Mesenchymal stem cell (in vitro differentiated cells and primary cell): ENCODE results near the gene ARHGAP15.

ENCODE experiments used
- DNase-seq: peaks from one replicate; pipeline ENCODE4 v3.0.0-alpha.2; 2013
- H2AFZ ChIP-seq: one replicate; pipeline ENCODE4 v1.6.1; 2013; ENCODE audit warnings: low read depth, mild to moderate bottlenecking, control low read depth, inconsistent platforms, low read length, moderate library complexity
- H2AK5ac ChIP-seq: 2 replicates; pipeline ENCODE4 v1.6.1; 2013; ENCODE audit warnings: low read length, moderate library complexity, mild to moderate bottlenecking, inconsistent platforms; ENCODE audit not compliant: severe bottlenecking
- H2BK120ac ChIP-seq: one replicate; pipeline ENCODE4 v1.6.1; 2013; ENCODE audit warnings: low read depth, mild to moderate bottlenecking, inconsistent platforms, low read length, moderate library complexity
- H2BK12ac ChIP-seq, 2 experiments: one replicate each; pipeline ENCODE4 v1.6.1; 2013; ENCODE audit warnings: inconsistent platforms in 2 of 2, low read length in 2 of 2, mild to moderate bottlenecking in 2 of 2, moderate library complexity in 2 of 2, control low read depth in 1 of 2
- H2BK15ac ChIP-seq: one replicate; pipeline ENCODE4 v1.6.1; 2013; ENCODE audit warnings: mild to moderate bottlenecking, low read depth, inconsistent platforms; ENCODE audit not compliant: poor library complexity, severe bottlenecking
- H2BK5ac ChIP-seq: 2 replicates; pipeline ENCODE4 v1.6.1; 2013; ENCODE audit warnings: low read depth, mild to moderate bottlenecking, low read length, control low read depth, inconsistent platforms; ENCODE audit not compliant: poor library complexity, severe bottlenecking
- H3K14ac ChIP-seq, 2 experiments: one replicate each; pipeline ENCODE4 v1.6.1; 2013; ENCODE audit warnings: inconsistent platforms in 2 of 2, low read length in 2 of 2, control low read depth in 1 of 2, mild to moderate bottlenecking in 1 of 2, moderate library complexity in 1 of 2
- H3K18ac ChIP-seq, 2 experiments: one replicate each; pipeline ENCODE4 v1.6.1; 2013; ENCODE audit warnings: inconsistent platforms in 2 of 2, low read length in 2 of 2, control low read depth in 1 of 2, low read depth in 1 of 2, mild to moderate bottlenecking in 1 of 2
- H3K23ac ChIP-seq, 2 experiments: one replicate each; pipeline ENCODE4 v1.6.1; 2013; ENCODE audit warnings: inconsistent platforms in 2 of 2, low read length in 2 of 2, mild to moderate bottlenecking in 2 of 2, moderate library complexity in 2 of 2, control low read depth in 1 of 2
- H3K27ac ChIP-seq: 2 replicates; pipeline ENCODE4 v1.5.1; 2013; ENCODE audit warnings: mild to moderate bottlenecking, moderate library complexity, low read length, control low read depth, inconsistent platforms; ENCODE audit not compliant: poor library complexity, severe bottlenecking
- H3K27me3 ChIP-seq, 2 experiments: 2 replicates each; pipeline versions ENCODE4 v1.6.1 to v1.7.0; 2013; ENCODE audit warnings: low read length in 2 of 2, mild to moderate bottlenecking in 2 of 2, moderate library complexity in 2 of 2, control low read depth in 1 of 2, inconsistent platforms in 1 of 2; ENCODE audit not compliant: control insufficient read depth in 1 of 2, insufficient read depth in 1 of 2
- H3K36me3 ChIP-seq, 2 experiments: 2 replicates each; pipeline versions ENCODE4 v1.6.1 to v1.7.0; 2013; ENCODE audit warnings: low read length in 2 of 2, control low read depth in 1 of 2, inconsistent platforms in 1 of 2, low read depth in 1 of 2, mild to moderate bottlenecking in 1 of 2; ENCODE audit not compliant: insufficient read depth in 2 of 2, control insufficient read depth in 1 of 2
- H3K4ac ChIP-seq, 2 experiments: one replicate each; pipeline ENCODE4 v1.6.1; 2013; ENCODE audit warnings: inconsistent platforms in 2 of 2, low read length in 2 of 2, mild to moderate bottlenecking in 2 of 2, moderate library complexity in 2 of 2, control low read depth in 1 of 2, low read depth in 1 of 2
- H3K4me1 ChIP-seq: 2 replicates; pipeline ENCODE4 v1.6.1; 2013; ENCODE audit warnings: low read depth, low read length, control low read depth; ENCODE audit not compliant: control insufficient read depth, insufficient read depth
- H3K4me2 ChIP-seq: 2 replicates; pipeline ENCODE4 v1.6.1; 2013; ENCODE audit warnings: low read length, mild to moderate bottlenecking, inconsistent platforms; ENCODE audit not compliant: poor library complexity, severe bottlenecking
- H3K4me3 ChIP-seq, 2 experiments: 2 replicates each; pipeline versions ENCODE4 v1.5.1 to v1.7.0; 2013; ENCODE audit warnings: low read length in 2 of 2, mild to moderate bottlenecking in 2 of 2, control low read depth in 1 of 2, low read depth in 1 of 2; ENCODE audit not compliant: insufficient read depth in 1 of 2
- H3K79me1 ChIP-seq: replicated peaks from 2 replicates; pipeline ENCODE4 v1.6.1; 2013; ENCODE audit warnings: mild to moderate bottlenecking, control low read depth, low read length, inconsistent platforms; ENCODE audit not compliant: poor library complexity, severe bottlenecking
- H3K9ac ChIP-seq: 2 replicates; pipeline ENCODE4 v1.7.0; 2013; ENCODE audit warnings: mild to moderate bottlenecking, low read length, moderate library complexity
- H3K9me3 ChIP-seq: 2 replicates; pipeline ENCODE4 v1.7.0; 2013; ENCODE audit warnings: mild to moderate bottlenecking, low read length; ENCODE audit not compliant: control insufficient read depth
- H4K8ac ChIP-seq: one replicate; pipeline ENCODE4 v1.6.1; 2013; ENCODE audit warnings: inconsistent platforms, mild to moderate bottlenecking, low read length, moderate library complexity
- H4K91ac ChIP-seq: one replicate; pipeline ENCODE4 v1.6.1; 2013; ENCODE audit warnings: mild to moderate bottlenecking, low read length, inconsistent platforms
- WGBS: methylation state at CpG from one replicate; pipeline ENCODE4 v1.1.7; 2013; ENCODE audit warnings: mixed read lengths; 5-methylcytosine and 5-hydroxymethylcytosine counted together

Gene ARHGAP15

DNA sequence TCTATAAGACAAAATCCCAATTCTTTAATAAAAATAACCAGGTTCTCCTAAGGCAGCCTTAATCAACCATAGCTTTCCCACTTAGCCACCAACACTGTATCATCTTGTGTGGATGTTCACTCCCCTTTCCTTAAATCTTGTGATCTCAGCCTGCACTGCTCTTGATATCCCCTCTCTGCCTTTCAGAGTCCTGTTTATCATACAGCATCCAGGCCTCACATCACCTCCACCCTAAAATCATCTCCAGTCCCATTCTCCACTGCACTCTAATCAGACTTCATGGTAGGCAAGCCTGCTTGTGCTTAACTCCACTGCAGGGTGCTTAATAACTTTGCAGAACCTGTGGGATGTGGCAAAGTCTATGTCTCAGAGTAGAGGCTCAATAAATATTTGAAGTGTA lies 18.8 kb downstream of the ARHGAP15 start:
- H3K9ac ChIP-seq: no peak overlapping the region
- no peak overlapping the region for H3K4me2 ChIP-seq
- peak overlapping the region; percentile 3 for H2AK5ac ChIP-seq
- H3K4me3 ChIP-seq: no peak overlapping the region
- H4K8ac ChIP-seq: no peak overlapping the region
- no peak overlapping the region for H3K14ac ChIP-seq
- H4K91ac ChIP-seq: no peak overlapping the region
- DNase-seq: no peak
- no peaks in the 10 kb centered on the region for H3K79me1 ChIP-seq
- H2BK12ac ChIP-seq: no peak overlapping the region
- no peaks in the 10 kb centered on the region for H3K36me3 ChIP-seq
- no peak overlapping the region for H3K18ac ChIP-seq
- peaks cover 4% of the 10 kb centered on the region for H3K4me1 ChIP-seq
- H2BK15ac ChIP-seq: no peak overlapping the region
- H3K23ac ChIP-seq: no peak overlapping the region
- H2AFZ ChIP-seq: no peak overlapping the region
- no peaks in the 10 kb centered on the region for H3K27me3 ChIP-seq
- H2BK120ac ChIP-seq: no peak overlapping the region
- no peak overlapping the region for H2BK5ac ChIP-seq
- H3K4ac ChIP-seq: no peak overlapping the region
- H3K9me3 ChIP-seq: no peaks in the 10 kb centered on the region
- no peak overlapping the region for H3K27ac ChIP-seq

DNA sequence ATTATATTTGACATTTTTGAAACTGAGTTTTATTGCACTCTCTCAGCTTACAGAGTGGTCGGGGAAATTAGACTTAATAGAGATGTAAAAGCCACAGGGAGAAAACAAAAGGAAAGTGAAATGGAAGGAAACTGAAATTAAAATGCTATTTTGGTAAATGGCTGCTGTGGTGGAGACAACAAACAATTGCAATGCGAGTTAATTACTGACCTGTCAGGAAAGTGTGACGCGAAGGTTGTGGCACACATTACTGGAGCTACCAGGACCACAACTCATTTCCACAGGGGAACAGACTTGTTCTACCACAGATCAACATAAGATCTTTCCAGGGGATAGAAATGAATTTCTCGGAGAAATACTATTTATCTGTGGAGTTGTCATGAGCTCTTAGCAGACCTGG lies 19.5 kb downstream of the ARHGAP15 start:
- Histone ChIP-seq H3K9me3 (no peaks in the 10 kb centered on the region), H3K9ac (no peak overlapping the region), H3K4me2 (no peak overlapping the region), H2AK5ac (no peak overlapping the region), H4K91ac (no peak overlapping the region), H3K23ac (no peak overlapping the region), H2BK120ac (no peak overlapping the region), H2AFZ (no peak overlapping the region), H3K79me1 (no peaks in the 10 kb centered on the region), H3K36me3 (no peaks in the 10 kb centered on the region), H3K27me3 (no peaks in the 10 kb centered on the region), H2BK12ac (no peak overlapping the region), H2BK15ac (no peak overlapping the region), H2BK5ac (no peak overlapping the region), H3K14ac (no peak overlapping the region), H3K4ac (no peak overlapping the region), H3K18ac (peak overlapping the region in 1 of 2 experiments; percentile 2), H3K4me3 (no peak overlapping the region), H4K8ac (no peak overlapping the region), H3K4me1 (peaks cover 4% of the 10 kb centered on the region), H3K27ac (no peak overlapping the region)
- no peak for DNase-seq
- WGBS: 89% methylated on average over 5 of the region's 5 CpGs

DNA sequence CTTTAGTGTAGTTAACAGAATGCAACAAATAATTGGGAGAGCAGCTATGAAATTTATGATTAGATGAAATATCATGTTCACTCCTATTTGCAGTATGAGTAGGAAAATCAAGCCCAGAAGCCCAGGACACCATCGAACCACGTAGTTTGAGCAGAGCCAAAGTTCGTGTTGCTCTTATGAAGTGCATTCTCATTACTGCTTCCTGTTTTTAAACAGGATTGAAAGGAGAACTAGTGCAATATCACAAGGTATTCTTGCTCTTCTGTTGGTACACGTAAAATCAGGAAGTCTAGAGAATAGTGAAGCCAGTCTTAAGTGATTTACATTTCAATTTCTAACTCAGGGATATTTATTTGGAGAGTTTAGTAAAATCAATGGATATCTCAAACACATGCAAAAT lies 21.1 kb downstream of the ARHGAP15 start:
- Histone ChIP-seq H2BK5ac (no peak overlapping the region), H3K79me1 (no peaks in the 10 kb centered on the region), H2AK5ac (no peak overlapping the region), H3K23ac (no peak overlapping the region), H3K4ac (no peak overlapping the region), H3K9ac (no peak overlapping the region), H2AFZ (no peak overlapping the region), H4K8ac (no peak overlapping the region), H3K4me2 (no peak overlapping the region), H3K18ac (no peak overlapping the region), H3K14ac (no peak overlapping the region), H2BK15ac (no peak overlapping the region), H2BK12ac (no peak overlapping the region), H3K27ac (no peak overlapping the region), H3K4me1 (peaks cover 1% of the 10 kb centered on the region), H4K91ac (no peak overlapping the region), H2BK120ac (no peak overlapping the region), H3K27me3 (no peaks in the 10 kb centered on the region), H3K36me3 (no peaks in the 10 kb centered on the region), H3K4me3 (no peak overlapping the region), H3K9me3 (no peaks in the 10 kb centered on the region)
- 79% methylated on average over 4 of the region's 4 CpGs for WGBS
- no peak for DNase-seq

DNA sequence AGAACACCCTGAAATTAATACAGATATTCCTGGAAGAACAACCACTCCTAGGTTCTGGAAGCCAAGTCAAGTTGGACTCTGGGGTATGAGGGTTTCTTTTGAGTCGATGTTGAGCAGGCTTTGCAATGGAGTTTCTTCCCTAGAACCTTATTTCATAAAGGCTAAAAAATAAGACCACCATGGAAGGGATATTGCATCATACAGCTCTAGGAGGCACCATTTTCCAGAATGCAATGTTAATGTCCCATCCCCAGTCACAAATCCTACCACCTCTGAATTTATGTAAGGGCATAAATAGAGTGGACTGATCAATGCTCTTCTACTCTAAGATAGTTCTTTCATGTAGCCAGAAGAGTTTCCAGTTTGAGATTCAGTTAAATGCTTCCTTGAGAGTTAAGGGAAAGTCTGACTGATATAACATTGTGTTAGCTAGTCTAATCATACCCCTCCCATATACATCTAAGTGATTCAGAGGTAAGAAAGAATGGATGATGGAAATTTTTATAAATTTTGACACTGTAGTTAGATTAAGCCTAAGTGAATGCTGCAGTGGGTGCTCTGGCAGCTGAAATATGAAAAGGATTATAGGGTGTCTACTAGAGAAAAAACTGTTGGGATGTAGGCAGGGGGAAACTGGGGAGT lies 22.0 kb downstream of the ARHGAP15 start:
- Histone ChIP-seq H3K4me1 (peaks cover 1% of the 10 kb centered on the region), H3K9me3 (no peaks in the 10 kb centered on the region), H3K4me3 (no peak overlapping the region), H3K4me2 (no peak overlapping the region), H3K27me3 (no peaks in the 10 kb centered on the region), H3K18ac (no peak overlapping the region), H2BK120ac (no peak overlapping the region), H3K4ac (no peak overlapping the region), H2BK15ac (no peak overlapping the region), H4K8ac (no peak overlapping the region), H2BK12ac (no peak overlapping the region), H2AK5ac (no peak overlapping the region), H4K91ac (no peak overlapping the region), H3K14ac (no peak overlapping the region), H2BK5ac (no peak overlapping the region), H3K36me3 (no peaks in the 10 kb centered on the region), H3K27ac (no peak overlapping the region), H3K79me1 (no peaks in the 10 kb centered on the region), H3K9ac (no peak overlapping the region), H3K23ac (no peak overlapping the region), H2AFZ (no peak overlapping the region)
- no CpG with 5 or more reads among the region's 1 CpG for WGBS
- DNase-seq: no peak
